HEK293T (cell line): Measurements from ENCODE around the gene RUFY2.
"Not testable (repeated sequence)": the region's sequence is repeated elsewhere in the genome, so short reads cannot be mapped to it uniquely, and the experiment has no call there.

Experiments used
- CTCF ChIA-PET: fragments of 350-600 bp; formaldehyde crosslinking; extraction: SDS; loops from one replicate; lab custom pipeline; 2021; ENCODE audit warnings: antibody characterized with exemption, inconsistent platforms; lab: Yijun Ruan, JAX
- POLR2A ChIA-PET: fragments of 350-600 bp; formaldehyde crosslinking; extraction: SDS; loops from one replicate; lab custom pipeline; 2020; ENCODE audit warnings: antibody characterized with exemption, inconsistent platforms; lab: Yijun Ruan, JAX
- DNase-seq: peaks from one replicate; pipeline ENCODE4 v3.0.0; 2012; ENCODE audit warnings: mixed read lengths; ENCODE audit errors: extremely low spot score
- ARNT ChIP-seq: fragments of 450-650 bp; IDR thresholded peaks from 2 replicates; pipeline ENCODE4 v1.6.1; 2017; ENCODE audit warnings: mild to moderate bottlenecking
- BHLHE40 ChIP-seq: fragments of 450-650 bp; IDR thresholded peaks from 2 replicates; pipeline ENCODE4 v1.6.1; 2016; ENCODE audit warnings: mild to moderate bottlenecking, moderate library complexity, borderline replicate concordance
- CTBP1 ChIP-seq: fragments of 450-650 bp; IDR thresholded peaks from 2 replicates; pipeline ENCODE4 v1.6.1; 2016; ENCODE audit warnings: borderline replicate concordance
- ELF4 ChIP-seq: fragments of 450-650 bp; IDR thresholded peaks from 2 replicates; pipeline ENCODE4 v1.6.1; 2017; ENCODE audit warnings: antibody characterized with exemption
- FOXA1 ChIP-seq: fragments of 450-650 bp; IDR thresholded peaks from 2 replicates; pipeline ENCODE4 v1.6.1; 2016; ENCODE audit warnings: mild to moderate bottlenecking
- FOXK2 ChIP-seq: fragments of 450-650 bp; IDR thresholded peaks from 2 replicates; pipeline ENCODE4 v1.6.1; 2016; ENCODE audit warnings: mild to moderate bottlenecking
- FOXM1 ChIP-seq: fragments of 450-650 bp; IDR thresholded peaks from 2 replicates; pipeline ENCODE4 v1.6.1; 2017; ENCODE audit warnings: mild to moderate bottlenecking, borderline replicate concordance
- HDGF ChIP-seq: fragments of 450-650 bp; IDR thresholded peaks from 2 replicates; pipeline ENCODE4 v1.6.1; 2017; ENCODE audit warnings: antibody characterized with exemption, borderline replicate concordance
- L3MBTL2 ChIP-seq: fragments of 450-650 bp; conservative IDR thresholded peaks from 2 replicates; pipeline ENCODE4 v1.6.1; 2016; ENCODE audit warnings: mild to moderate bottlenecking
- LEF1 ChIP-seq: fragments of 450-650 bp; IDR thresholded peaks from 2 replicates; pipeline ENCODE4 v1.6.1; 2017; ENCODE audit warnings: mild to moderate bottlenecking, borderline replicate concordance
- NFRKB ChIP-seq: fragments of 450-650 bp; IDR thresholded peaks from 2 replicates; pipeline ENCODE4 v1.6.1; 2016; ENCODE audit warnings: mild to moderate bottlenecking, moderate library complexity
- PKNOX1 ChIP-seq: fragments of 450-650 bp; IDR thresholded peaks from 2 replicates; pipeline ENCODE4 v1.6.1; 2016
- SP1 ChIP-seq: fragments of 450-650 bp; IDR thresholded peaks from 2 replicates; pipeline ENCODE4 v1.6.1; 2017
- SUZ12 ChIP-seq: fragments of 450-650 bp; IDR thresholded peaks from 2 replicates; pipeline ENCODE4 v1.6.1; 2016; ENCODE audit warnings: mild to moderate bottlenecking
- TARDBP ChIP-seq: fragments of 450-650 bp; IDR thresholded peaks from 2 replicates; pipeline ENCODE4 v1.6.1; 2016
- ZNF384 ChIP-seq: fragments of 450-650 bp; IDR thresholded peaks from 2 replicates; pipeline ENCODE4 v1.6.1; 2016

The RUFY2 gene

DNA sequence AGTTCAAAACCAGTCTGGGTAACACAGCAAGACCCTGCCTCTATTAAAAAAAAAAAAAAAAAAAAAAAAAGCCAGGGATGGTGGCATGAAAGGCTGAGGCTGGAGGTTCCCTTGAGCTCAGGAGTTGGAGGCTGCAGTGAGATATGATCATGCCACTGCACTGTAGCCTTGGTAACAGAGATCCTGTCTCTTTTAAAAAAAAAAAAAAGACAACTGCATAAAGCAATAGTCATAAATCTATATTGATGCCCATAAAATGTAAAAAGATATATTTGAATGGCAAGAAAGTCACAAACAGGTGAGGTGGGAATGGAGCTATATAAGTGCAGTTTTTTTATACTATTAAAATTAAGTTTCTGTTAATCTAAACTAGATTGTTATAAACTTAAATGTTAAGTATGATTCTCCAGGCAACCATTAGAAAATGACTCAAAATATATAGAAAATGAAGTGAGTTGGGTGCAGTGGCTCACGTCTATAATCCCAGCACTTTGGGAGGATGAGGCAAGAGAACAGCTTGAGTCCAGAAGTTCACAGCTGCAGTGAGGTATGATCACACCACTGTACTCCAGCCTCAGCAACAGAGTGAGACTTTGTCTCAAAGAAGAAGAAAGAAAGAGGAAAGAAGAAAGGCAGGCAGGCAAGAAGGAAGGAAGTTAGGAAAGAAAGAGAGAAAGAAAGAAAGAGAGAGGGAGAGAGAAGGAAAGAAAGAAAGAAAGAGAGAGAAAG is 88.6 kb downstream of the RUFY2 start:
- no peak for DNase-seq
- ChIA-PET POLR2A (interaction anchor here (0.7 to 1.3 kb wide), 3 partner anchors 10 to 15 kb away, joined by 3 read pairs; partner anchors contain the start of genes HNRNPH3 and PBLD), CTCF (no interaction called here)
- TF ChIP-seq CTBP1 (no peak), L3MBTL2 (no peak), FOXK2 (no peak), ZNF384 (no peak), SP1 (no peak), NFRKB (no peak), FOXM1 (no peak), HDGF (no peak)

GRCh38 chr10:68315582-68315981 is 91.5 kb downstream of the RUFY2 start:
- ChIA-PET CTCF (interaction anchor here (0.7 kb wide), 1 partner anchor 920 kb away, joined by 4 read pairs; no protein-coding TSS in a partner anchor), POLR2A (no interaction called here)
- TF ChIP-seq PKNOX1, result no peak
- no peak for TF ChIP-seq HDGF
- no peak for TF ChIP-seq ELF4
- TF ChIP-seq BHLHE40, result no peak
- no peak for TF ChIP-seq CTBP1
- TF ChIP-seq ARNT, result no peak
- TF ChIP-seq SUZ12, result no peak
- TF ChIP-seq ZNF384, result no peak
- no peak for TF ChIP-seq LEF1
- TF ChIP-seq FOXK2, result no peak
- TF ChIP-seq NFRKB, result no peak
- no peak for TF ChIP-seq L3MBTL2
- no peak for TF ChIP-seq FOXM1
- TF ChIP-seq TARDBP, result no peak
- no peak for TF ChIP-seq SP1
- TF ChIP-seq FOXA1, result no peak
- no peak for DNase-seq

- ChIA-PET POLR2A (interaction anchor here (1.6 kb wide), 1 partner anchor 17 kb away, joined by 5 read pairs; the partner anchor contains the start of gene HNRNPH3), CTCF (interaction anchor here (0.7 kb wide), 1 partner anchor 921 kb away, joined by 4 read pairs; no protein-coding TSS in a partner anchor)
- DNase-seq, result not testable (repeated sequence)
Measured at GRCh38 chr10:68314930-68315329, 92.1 kb downstream of the RUFY2 start.

GRCh38 chr10:68310531-68310930 is 96.5 kb downstream of the RUFY2 start:
- CTCF ChIA-PET, result no interaction called here
- TF ChIP-seq ZNF384 (no peak), FOXK2 (no peak), LEF1 (no peak), ARNT (no peak), FOXM1 (no peak), SP1 (no peak), L3MBTL2 (no peak), FOXA1 (no peak), CTBP1 (no peak), NFRKB (no peak), BHLHE40 (no peak)
- POLR2A ChIA-PET, result no interaction called here
- no peak for DNase-seq

DNA sequence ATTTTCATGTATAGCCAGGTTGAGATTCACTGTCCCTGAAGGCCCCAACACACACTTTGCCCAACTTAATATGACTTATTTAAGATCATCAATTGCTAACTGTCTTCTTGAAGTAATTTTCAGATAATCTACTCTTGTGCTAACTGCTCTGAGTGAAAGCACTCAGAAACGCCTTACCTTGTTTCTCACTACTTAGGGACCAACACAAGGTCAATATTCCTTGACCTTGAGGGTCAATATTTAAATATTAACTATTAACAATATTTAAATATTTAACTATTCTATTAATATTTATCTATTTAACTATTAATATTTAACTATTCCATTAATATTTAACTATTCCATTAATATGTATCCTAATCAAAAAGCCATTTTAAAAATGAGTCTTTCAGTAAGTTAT is 101.2 kb downstream of the RUFY2 start:
- no peak for TF ChIP-seq BHLHE40
- TF ChIP-seq SP1, result no peak
- TF ChIP-seq FOXM1, result no peak
- TF ChIP-seq PKNOX1, result no peak
- no peak for DNase-seq
- POLR2A ChIA-PET, result interaction anchor here (1.7 kb wide), 1 partner anchor 26 kb away, joined by 6 read pairs; the partner anchor contains the start of gene HNRNPH3
- CTCF ChIA-PET, result no interaction called here

- DNase-seq, result no peak
- ChIA-PET CTCF (interaction anchor here (1.6 kb wide), 1 partner anchor 515 kb away, joined by 5 read pairs; no protein-coding TSS in a partner anchor), POLR2A (no interaction called here)
- TF ChIP-seq ARNT, result no peak
- no peak for TF ChIP-seq NFRKB
- no peak for TF ChIP-seq CTBP1
- TF ChIP-seq FOXA1, result no peak
- no peak for TF ChIP-seq ZNF384
- TF ChIP-seq HDGF, result no peak
- TF ChIP-seq FOXM1, result no peak
- TF ChIP-seq LEF1, result no peak
- no peak for TF ChIP-seq SUZ12
Measured at GRCh38 chr10:68303849-68304412, 103.1 kb downstream of the RUFY2 start.

DNA sequence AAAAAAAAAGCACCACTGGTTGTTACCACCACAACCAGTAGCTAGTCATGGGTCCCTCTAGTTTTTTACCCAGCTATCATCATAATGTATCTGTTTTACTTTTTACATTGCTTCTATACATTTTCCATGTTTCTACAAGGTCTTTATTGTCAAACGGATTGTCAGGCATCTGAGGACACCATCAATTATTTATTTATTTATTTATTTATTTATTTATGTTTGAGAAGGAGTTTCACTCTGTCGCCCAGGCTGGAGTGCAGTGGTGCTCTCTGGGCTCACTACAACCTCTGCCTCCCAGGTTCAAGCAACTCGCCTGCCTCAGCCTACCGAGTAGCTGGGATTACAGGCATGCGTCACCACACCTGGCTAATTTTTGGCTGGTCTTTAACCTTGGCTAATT is 104.2 kb downstream of the RUFY2 start:
- ChIA-PET CTCF (interaction anchor here (0.6 to 2.2 kb wide), 4 partner anchors 29 to 514 kb away, joined by 3 to 24 read pairs (median 4); partner anchors contain the start of gene HNRNPH3), POLR2A (no interaction called here)
- no peak for DNase-seq
- TF ChIP-seq ARNT (no peak), ZNF384 (no peak), SP1 (no peak), NFRKB (no peak), FOXM1 (no peak), TARDBP (no peak), LEF1 (no peak)
